Neural cell (in vitro differentiated cells): ENCODE data around the gene SPCS3.

Experiments used
- CTCF ChIP-seq: fragments of 450-650 bp; IDR thresholded peaks from 2 replicates; pipeline ENCODE4 v1.5.1; 2014; ENCODE audit warnings: antibody characterized with exemption, mild to moderate bottlenecking, moderate library complexity; ENCODE audit not compliant: poor library complexity, severe bottlenecking
- EP300 ChIP-seq: fragments of 450-650 bp; conservative IDR thresholded peaks from 2 replicates; pipeline ENCODE4 v1.6.1; 2014; ENCODE audit warnings: antibody characterized with exemption, mild to moderate bottlenecking, moderate library complexity; ENCODE audit not compliant: poor library complexity, severe bottlenecking
- EZH2 ChIP-seq: fragments of 200-600, 300-800 bp; shearing (Covaris generic), sonication (generic); IDR thresholded peaks from 2 replicates; pipeline ENCODE4 v1.6.1; 2014; ENCODE audit warnings: antibody characterized with exemption, low read length, borderline replicate concordance, mild to moderate bottlenecking; ENCODE audit not compliant: insufficient read depth, poor library complexity, severe bottlenecking
- MXI1 ChIP-seq: fragments of 450-650 bp; conservative IDR thresholded peaks from 2 replicates; pipeline ENCODE4 v1.6.1; 2014; ENCODE audit warnings: antibody characterized with exemption, mild to moderate bottlenecking; ENCODE audit not compliant: poor library complexity, severe bottlenecking
- POLR2AphosphoS5 ChIP-seq: IDR thresholded peaks from 2 replicates; pipeline ENCODE4 v1.6.1; 2012

GRCh38 chr4:176333076-176333475 is 13.3 kb downstream of the SPCS3 start:
- TF ChIP-seq POLR2AphosphoS5: no peak
- no peak for TF ChIP-seq MXI1
- TF ChIP-seq CTCF: no peak
- TF ChIP-seq EP300: no peak
- no peak for TF ChIP-seq EZH2
